HG03064 (cell line): Measurements from ENCODE around the gene PACS2.
"Not testable (repeated sequence)": the region's sequence is repeated elsewhere in the genome, so short reads cannot be mapped to it uniquely, and the experiment has no call there.

Experiments used
- ATAC-seq: cut with Tn5 transposase; IDR thresholded peaks from one replicate; pipeline ENCODE4 v1.9.1; 2021; ENCODE audit warnings: low read depth; ENCODE audit not compliant: unreplicated experiment

The PACS2 gene

DNA sequence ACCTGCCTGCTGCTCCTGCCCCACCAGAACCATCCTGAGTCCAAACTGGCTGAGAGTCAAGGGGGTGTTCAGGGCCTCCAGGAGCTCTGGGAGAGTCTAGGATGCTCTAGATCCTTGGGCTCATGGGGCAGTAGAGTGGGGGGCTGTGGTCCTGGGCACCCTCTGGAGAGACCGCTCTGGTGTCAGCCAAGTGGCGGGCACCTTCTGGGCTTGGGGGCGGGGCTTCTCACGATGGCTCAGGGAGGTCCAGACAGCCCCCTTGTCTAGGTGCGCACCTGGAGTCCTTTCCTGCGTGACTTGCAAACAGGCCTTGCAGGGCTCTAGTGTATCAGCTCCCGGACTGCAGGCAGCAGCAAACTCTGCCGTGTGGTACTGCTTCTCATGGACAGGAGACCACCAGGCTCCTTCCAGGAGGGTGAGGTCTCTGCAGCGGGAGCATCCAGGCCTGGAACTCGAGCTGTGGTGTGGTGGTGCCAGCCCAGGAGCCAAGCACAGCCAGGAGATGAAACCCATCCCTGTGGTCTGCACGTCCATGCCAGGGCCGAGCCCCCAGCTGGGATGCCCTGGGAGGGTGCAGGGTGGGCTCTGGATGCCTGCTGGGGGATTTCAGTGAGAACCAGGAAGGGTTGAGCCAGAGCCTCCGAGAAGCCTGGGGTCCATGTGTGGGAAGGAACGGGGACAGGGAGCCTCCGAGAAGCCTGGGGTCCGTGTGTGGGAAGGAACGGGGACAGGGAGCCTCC is 15.0 kb downstream of the PACS2 start:
- ATAC-seq, result no peak

DNA sequence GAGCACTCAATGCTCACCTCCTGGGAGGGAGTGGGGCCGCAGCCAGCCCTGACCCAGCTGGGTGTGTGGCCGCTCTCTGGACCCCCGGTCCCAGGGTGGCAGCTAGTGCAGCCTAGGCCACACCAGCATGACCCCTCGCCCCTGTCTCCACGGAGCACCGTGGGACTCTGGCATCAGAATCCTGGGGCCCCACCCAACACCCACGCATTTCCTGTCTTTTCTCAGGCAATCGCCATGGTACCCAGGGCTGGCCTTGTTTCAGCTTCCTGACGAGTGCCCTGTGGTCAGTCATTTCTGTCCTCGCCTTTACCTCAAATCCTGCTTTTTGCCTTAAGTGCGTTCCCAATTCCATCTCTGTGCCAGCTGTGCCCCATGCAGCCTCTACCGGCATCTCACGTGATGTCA is 15.9 kb downstream of the PACS2 start:
- no peak for ATAC-seq

DNA sequence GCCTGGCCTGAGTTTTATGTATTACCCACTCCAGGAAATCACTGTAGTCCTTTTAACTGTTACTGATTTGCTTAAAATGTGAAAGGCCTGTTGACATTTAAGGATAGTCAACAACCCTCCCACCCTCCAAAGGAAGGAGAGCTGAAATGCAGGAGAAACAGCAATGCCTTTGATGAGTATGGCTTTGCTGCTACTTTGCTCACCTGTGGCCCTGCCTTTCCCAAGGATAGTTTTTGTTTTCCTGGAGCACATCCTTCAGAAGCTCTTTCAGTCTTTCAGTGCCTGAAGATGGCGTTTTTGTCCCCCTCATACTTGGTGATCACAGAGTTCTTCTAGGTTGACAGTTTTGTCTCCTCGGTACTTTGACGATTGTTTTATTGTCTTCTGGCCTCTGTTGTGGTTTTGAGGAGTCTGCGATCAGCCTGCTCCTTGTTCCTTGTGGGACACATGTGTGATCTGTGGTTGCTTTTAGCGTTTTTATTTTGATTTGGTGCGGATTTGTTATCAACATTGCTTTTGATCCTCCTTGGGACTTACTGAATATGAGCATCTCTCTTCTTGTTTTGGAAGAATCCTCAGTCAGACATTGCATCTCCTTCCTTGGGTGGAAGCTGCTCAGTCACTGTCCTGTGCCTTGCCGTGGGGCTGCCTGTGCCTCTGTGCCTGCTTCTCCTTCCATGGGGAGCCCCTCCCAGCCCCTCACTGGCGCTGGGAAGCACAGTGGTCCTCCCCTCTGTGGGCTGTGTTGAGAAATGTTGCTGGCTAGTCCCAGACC is 17.2 kb downstream of the PACS2 start:
- ATAC-seq, result no peak

DNA sequence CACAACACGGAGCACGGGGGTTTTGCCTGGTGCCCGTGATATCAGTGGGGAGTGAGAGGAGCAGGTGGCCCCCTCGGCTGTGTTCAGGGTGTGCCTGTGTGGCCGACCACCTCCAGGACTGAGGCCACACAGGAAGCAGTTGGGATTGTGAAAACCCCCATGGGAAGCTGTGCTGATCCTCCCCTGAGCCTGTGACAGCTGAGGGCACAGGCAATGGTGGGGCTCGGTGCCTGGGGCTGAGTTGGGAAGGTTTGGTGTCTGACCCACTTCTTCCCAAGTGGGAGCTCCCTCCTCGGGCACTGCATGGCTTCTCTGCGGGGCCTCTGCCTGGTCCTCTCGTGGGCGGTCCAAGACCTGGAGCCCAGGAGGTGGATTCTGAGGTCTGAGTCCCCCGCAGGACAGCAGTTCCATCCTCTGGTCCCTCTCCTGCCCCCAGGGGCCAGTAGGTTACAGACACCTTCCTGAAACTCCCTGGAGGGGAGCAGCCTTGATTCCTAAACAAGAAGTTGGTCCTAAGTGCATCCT is 17.9 kb downstream of the PACS2 start:
- ATAC-seq, result no peak

DNA sequence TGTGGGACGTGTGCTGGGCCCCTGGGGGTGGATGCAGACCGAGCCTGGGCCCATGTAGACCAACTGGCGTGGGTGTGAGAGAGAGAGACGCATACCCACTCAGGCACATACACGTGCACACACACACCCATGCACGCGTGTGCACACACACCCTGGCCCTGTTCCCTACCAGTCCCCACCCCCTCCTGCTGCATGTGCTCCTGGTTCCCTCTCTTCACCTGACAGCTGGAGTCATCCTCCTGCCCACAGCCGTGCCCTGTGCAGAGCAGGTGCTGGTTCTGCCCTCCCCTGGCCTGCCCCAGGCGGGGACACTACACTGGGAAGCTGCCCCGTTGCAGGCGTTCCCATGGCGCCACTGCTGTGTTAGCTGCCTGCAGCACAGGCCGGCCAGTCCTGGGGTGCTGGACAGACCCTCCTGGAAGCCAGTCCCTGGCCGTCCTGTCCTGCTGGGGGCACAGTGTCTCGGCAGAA is 18.5 kb downstream of the PACS2 start:
- no peak for ATAC-seq

DNA sequence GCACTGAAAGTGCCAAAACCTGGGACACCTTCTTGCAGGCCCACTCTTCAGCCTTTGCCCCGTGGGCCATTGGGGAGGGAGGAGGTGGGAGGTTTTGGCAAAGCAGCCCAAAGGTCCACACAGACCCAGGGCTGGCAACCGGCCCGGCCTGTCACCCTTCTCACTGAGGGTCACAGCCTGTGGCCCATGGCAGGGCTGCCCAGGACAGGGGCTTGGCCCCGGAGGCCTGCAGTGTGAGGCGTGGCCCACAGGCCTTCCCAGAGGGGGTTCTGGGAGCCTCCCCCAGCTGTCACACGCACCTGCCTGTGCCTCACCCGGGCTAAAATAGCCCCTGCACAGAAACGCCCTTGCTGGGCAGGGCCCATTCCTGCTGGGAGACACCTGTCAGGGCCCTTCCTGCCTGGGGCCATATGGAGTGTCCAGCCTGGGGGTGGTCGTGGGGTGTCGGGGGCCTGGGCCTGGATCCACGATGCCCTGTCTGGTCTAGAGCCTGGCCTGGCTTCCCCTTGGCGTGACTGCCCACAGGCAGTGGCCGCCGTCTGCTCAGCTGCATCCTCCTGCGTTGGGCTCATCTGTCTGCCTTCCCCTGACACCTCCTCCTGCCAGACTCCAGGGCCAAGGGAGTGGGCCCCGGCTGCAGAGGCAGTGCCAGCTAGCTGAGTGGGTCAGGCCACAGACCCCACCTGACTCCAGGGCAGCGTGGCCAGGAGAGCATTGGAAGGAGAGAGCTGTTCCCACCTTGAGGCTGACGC is 19.2 kb downstream of the PACS2 start:
- no peak for ATAC-seq

DNA sequence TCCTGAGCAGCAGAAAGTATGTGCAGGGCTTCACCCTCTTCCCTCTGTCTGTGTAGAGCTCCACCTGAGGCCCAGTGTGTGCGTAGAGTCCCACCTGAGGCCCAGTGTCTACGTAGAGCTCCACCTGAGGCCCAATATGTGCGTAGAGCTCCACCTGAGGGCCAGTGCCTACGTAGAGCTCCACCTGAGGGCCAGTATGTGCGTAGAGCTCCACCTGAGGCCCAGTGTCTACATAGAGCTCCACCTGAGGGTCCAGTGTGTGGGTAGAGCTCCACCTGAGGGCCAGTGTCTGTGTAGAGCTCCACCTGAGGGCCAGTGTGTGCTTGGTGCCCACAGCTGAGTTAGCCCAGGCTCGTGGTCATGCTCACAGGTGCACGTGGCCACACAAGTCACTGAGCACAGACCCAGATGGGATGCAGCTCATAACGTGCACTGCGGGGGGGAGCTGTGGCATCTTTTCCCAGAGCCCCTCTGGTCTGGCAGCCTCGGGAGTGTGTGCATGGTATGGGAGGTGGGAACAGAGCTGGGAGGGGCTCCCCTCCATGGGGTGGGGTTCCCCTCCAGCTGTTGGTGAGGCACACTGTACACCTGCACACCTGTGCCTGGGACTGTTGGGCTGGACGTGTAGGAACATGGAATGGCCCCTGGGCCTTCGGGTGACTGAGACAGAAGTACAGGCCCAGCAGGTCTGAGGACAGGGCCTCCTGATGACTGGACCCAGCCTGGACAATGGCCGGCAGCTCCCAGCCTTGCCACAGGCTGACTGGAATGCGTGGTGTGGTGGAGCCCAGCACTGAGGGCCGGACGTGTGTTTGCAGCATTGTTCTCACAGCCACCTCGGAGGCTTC is 20.1 kb downstream of the PACS2 start:
- ATAC-seq, result no peak

DNA sequence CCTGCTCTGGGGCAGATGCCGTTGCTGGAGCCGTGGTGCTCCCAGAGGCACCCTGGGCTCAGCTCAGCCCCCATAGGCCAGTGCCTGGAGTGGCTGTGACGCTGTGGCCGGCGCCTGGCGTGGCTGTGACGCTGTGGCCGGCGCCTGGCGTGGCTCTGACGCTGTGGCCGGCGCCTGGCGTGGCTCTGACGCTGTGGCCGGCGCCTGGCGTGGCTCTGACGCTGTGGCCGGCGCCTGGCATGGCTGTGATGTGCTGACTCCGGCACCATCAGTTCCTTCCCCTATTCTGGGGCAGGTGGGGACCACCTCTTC is 20.6 kb downstream of the PACS2 start:
- ATAC-seq, result not testable (repeated sequence)

DNA sequence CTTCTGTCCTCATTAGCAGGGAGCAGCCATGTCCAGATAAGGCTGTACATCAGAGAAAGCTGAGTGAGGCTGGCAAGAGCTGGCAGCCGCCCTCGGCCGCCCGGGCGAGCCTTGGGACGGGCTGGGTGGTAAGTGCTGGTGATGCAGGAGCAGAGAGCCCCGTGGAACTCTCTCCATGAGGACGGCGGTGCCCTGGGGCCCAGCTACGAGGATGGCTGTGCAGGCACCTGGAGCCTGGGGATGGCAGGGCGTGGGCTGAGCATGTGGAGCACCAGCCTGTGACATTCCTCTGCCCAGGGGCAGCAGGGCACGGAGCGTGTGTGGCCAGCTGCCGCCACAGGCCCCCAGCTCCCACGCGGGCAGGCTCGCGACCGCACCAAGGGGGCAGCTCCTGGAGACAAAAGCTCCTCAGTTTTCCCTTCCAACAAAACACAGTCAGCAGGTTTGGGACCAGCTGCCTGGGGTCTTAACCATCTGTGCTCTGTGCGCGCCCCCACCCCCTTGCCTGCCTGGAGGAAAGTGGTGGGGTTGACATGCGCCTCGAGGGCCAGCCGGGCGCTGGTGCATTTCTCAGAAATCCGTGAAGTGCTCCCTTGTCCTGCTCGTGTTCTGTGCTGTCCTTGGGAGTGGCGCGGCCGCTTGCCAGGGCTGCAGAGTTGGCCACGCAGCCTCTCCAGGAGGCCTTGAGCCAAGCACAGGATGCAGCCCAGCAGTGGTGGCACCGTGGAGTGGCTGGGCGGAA is 21.4 kb downstream of the PACS2 start:
- ATAC-seq, result no peak

DNA sequence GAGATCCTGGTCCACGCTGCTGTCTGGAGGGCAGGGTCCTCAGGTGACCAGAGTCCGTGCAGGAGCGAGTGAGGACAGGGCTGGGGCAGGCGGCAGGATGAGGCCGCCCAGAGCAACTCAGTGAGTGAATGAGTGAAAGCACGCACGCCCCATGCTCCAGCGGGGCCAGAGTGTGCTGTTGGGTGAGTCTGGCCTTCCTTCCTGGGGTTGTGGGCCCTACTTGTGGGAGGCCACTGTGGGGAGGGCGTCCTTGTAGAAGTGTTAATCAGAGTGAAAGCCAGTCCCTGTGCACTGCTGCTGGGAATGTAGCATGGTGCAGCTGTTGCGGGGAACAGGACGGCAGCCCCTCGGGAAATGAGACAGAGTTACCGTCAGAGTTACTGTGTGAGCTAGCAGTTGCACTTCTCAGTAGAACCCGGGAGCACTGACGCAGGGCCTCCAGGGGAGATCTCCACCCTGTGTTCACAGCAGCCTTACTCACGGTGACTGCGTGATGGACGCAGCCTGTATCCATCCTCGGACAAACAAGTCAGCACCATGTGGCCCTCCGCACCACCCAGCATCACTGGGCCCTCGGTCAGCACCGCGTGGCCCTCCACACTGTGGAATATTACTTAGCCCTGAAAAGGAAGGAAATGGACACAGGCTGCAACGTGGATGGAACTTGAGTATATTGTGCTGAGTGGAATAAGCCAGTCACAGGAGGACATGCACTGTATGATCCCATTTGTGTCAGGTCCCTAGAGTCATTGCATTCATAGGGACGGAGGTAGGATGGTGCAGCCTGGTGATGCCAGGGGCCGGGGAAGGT is 22.1 kb downstream of the PACS2 start:
- ATAC-seq, result no peak

DNA sequence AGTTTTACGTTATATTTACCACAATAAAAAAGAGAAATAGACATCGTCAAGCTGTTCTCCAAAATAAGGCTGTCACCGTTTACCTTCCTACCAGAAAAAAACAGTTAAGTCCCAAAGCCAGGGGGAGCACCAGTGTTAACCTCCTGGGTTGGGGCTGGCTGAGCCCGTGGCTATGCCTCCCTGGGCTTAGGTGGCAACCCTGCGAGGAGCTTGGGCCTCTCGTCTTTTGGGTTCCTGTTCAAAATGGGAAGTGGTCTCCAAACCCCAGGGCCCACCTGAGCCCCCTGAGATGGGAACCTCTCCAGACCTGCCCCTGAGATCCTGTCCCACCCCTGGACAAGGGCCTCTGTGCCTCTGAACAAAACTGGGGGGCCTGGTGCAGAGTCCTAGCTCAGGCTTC is 22.9 kb downstream of the PACS2 start:
- ATAC-seq, result no peak

DNA sequence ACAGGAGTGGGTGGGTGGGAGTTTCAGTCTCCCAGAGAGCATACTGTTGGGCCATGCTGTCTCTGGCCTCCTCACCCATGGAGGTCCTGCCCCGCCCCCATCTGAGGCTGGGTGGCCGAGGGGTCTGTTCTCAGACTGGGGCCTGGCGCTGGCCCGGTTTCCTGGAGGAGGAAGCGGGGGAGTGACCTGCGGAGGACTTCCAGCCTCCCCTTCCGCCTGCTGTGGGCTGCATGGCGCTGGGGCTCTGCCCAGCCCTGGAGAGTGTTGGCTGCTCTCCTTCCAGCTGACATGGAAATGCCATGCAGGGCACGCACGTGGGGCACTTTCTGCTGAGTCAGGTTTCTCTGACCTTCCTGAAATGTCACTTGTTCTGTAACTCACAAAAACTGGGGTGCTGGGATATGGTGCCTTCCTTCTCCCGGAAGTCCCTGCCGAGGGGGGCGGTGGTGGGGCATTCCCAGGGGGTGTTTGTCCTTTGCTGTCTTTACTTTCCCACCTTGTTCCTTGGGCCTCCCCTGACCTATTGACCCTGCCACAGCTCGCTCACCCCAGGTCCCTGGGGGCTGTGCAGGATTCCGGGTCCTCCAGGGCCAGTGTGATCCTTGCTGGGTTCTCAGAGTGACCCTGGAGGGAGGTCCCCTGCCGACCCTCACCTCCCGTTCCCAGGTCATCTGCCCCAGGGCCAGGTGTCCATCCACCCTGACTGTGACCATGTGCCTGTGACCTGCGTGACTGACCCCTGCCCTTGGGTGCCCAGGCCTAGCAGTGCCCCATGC is 23.6 kb downstream of the PACS2 start:
- ATAC-seq, result no peak

DNA sequence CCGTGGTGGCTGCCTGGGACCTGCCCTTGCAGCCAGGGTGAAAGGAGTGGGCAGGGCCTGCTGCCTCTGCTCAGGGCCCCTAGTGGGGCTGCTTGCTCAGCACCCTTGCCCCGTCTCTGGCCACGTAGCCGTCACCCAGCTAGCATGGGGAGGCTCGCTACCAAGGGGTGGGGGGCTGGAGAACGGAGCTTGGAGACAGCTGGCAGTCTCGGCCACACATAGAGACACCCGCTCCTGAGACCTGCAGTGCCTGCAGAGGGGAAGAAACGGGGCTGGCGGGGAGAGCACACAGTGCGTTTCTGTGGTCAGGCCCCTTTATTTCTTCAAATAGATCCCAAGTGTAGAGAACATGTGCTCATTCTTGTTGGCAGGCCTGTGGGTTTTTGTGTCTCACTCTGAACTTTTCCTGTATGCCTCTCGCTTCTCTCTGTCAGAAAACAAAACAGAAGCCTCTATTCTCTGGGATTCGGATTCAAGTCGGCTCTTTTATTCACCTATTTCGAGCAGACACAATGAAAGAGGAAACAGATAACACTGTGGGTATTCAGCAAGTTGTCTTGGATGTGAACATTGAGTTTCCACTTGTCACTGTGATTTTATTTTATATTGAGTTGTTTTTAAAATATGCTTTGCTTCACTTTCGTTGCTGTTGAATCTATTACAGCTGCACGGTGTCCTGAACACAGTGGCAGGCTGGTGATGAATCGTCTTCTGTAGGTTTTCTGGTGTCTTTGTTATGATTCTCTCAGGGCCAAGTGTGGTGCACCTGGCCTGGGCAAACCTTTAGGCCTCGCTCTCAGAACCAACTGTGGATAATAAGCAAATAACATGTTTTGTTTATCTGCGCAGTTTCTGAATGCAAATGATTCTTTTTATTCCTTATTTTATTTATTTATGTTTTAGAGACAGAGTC is 26.5 kb downstream of the PACS2 start:
- ATAC-seq, result no peak

DNA sequence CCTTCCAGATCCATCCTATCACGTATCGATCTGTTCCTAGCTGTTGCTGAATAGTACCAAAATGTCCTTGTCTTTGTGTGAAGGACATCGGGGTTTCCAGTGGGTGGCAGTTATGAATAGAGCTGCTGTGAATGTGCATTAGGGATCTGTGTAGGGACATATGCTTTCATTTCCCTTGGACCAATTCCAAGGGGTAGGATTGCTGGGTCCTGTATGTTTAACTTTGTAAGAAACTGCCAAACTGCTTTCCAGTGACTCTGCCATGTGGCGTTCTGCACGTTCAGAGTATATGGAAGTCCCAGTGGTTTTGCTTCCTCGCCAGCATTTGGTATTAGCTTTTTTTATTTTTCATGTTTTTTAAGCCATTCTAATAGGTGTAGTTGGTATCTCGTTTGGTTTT is 28.6 kb downstream of the PACS2 start:
- no peak for ATAC-seq

DNA sequence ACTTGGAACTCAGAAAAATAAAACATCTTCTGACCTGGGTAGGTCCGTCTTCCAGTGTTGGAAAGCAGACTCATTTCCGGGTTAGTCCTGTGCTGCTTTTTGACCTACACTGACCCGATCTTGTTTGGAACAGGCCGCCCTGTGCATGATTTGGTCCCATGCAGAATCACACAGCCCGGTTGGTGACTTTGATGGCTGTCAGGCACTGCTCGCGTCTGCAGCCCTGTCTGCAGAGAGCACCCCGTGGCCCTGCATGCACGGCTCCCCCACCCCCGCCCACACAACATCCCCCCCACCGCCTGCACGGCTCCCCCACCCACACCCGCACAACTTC is 31.6 kb downstream of the PACS2 start:
- no peak for ATAC-seq

DNA sequence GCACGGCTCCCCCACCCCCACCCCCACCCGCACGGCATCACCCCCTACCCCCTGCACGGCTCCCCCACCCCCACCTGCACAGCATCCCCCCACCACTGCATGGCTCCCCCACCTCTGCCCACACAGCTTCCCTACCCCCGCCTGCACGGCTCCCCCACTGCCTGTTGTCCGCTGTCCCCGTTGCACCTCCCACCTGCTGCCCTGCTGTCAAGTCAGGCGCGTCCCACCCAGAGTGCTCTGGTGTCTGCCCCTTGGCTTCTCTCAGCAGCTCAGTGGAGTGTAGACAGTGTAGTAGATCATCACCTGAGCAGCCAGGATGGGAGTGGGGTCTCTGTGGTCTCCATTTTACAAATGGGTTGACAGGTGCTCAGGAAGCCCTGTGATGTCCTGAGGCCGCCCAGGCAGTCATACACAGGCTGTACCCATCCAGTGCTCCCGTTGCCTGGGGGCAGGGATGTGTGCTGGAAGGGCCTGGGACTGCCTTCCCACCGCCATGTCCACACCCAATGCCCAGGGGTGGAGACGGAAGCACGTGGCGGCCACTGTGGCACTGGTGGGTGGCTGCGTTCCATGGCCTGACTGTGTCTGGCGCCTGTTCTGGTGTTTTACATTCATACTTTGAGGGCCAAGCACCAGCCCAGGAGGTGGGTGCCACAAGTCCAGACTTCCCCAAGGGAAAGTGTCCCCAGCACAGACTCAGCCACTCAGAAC is 32.5 kb downstream of the PACS2 start:
- ATAC-seq, result no peak

DNA sequence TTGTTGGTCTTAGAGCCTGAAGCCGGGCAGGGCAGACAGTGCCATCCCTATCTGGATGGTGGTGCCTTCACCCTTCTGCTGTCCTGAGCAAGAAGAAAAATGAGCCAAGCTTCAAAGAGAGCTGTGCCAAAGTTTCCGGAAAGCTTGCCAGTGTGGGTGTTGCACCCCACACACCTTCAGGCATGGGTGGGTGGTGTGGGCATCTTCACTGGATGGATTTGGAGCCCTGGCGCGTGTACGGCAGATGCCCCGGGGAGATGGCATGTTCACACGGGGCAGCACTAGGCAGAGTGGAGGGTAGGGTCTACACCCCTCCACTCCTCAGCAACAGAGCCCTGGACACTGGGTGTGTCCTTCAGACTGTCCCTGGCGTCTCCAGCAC is 33.0 kb downstream of the PACS2 start:
- no peak for ATAC-seq
